NCI-H69 (cell line): ENCODE data around the gene CYP26C1.

ENCODE experiments used
- DNase-seq: peaks from one replicate; lab custom pipeline; 2025; lab: John Stamatoyannopoulos, UW

The CYP26C1 gene

GRCh38 chr10:93059975-93060886 lies at the start of gene CYP26C1:
TSS of gene CYP26C1 (plus strand) at chr10:93060798. CDS start at chr10:93061264, 466 bp downstream.
- DNase-seq = no peak

GRCh38 chr10:93015722-93016121 lies 44.9 kb upstream of the CYP26C1 start:
- DNase-seq = no peak

DNA sequence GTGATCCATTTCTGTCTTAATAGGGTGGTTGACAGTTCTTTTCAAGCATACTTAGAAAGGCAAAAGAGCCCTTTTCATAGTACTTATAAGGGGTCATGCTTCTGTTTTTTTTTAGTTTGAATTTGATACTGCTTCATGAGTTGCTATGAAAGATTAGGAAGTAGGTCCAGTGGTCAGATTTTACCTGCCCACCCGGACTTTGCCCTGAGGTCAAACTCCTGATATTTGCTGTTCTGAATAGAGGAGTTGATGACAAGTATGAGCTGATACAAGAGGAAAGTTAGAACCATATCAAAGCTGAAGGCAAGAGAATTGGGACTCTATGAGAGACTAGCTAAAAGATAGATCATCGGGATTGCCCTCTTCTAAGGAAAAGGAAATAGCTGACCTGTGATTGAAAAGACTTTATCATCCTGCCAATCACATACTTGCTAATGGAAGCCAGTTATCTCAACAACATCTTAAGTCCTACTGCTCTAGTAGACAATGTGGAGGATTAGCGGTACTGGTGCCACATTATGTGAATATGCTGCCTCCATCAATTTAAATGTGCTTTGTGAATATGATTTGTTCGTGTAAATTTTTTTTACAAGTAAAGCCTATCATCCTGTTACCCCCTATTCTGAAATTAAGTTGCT lies 37.5 kb upstream of the CYP26C1 start:
- DNase-seq = no peak

DNA sequence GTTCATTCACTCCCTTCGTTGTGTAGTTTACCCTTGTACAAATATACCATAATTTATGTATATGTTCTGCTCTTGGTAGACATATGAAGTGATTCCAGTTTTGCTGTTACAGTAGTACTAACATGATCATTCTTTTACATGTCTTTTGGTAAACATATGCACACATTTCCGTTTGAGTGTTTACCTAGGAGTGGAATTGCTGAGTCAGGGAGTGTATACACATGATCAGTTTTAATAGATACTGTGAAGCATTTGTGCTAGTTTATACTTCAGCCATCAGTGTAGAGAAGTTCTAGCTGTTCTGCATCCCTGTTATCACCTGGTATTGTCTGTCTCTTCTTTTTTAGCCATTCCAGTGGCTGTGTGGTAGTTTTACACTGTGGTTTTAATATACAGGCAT lies 34.5 kb upstream of the CYP26C1 start:
- no peak for DNase-seq

DNA sequence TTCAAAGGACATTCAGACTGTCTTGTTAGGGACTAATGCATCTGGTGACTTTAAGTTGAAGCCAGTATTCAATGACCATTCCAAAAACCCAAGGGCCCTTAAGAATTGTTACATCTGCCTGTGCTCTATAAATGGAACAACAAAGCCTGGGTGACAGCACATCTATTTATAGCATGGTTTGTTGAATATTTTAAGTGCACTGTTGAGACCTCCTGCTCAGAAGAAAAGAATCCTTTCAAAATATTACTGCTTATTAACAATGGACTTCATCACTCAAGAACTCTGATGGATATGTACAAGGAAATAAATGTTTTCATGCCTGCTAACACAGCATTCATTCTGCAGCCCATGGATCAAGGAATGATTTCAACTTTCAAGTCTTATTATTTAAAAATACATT lies 33.1 kb upstream of the CYP26C1 start:
- no peak for DNase-seq

DNA sequence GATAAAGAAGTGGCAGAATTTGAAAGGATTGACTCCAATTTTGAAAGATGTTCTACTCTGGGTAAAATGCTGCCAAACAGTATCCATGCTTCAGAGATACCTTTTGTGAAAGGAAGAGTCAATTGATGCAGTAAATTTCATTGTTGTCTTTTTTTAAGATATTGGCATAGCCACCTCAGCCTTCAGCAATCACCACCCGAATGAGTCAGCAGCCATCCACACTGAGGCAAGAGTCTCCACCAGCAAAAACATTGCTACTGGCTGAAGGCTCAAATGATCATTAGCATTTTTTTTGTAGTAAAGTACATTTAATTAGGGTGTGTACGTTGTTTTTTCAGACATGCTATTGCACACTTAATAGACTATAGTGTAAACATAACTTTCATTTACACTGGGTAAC lies 31.7 kb upstream of the CYP26C1 start:
- DNase-seq = no peak

GRCh38 chr10:93030409-93030808 lies 30.2 kb upstream of the CYP26C1 start:
- no peak for DNase-seq

DNA sequence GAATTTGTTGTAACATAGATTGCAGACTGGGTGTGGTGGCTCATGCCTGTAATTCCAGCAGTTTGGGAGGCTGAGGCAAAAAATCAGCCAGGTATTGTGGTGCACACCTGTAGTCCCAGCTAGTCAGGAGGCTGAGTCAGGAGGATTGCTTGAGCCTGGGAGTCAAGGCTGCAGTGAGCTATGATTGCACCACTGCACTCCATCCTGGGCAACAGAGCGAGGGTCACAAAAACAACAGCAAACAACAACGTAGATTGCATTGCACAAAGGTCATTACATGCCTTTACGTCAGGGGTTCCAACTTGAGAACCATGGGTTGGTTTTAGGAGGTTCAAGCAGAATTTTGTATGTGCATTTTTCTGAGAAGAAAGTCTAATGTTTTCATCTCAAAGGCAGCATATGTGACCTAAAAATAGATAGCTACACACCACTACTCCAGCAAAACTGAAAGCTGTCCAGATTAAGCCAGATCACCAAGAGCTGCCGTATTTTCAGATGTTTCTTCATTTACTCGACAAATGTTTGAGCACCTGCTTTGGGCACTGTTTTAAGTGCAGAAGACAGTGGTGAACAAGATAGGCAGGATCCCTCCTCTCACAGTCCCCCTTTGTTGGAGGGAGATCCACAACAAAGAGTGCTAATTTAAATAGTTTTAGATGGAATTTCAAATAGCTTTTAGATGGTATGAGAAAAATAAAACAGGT lies 28.3 kb upstream of the CYP26C1 start:
- no peak for DNase-seq

GRCh38 chr10:93032809-93033137 lies 27.8 kb upstream of the CYP26C1 start:
- DNase-seq = no peak

GRCh38 chr10:93034426-93034825 lies 26.2 kb upstream of the CYP26C1 start:
- no peak for DNase-seq

DNA sequence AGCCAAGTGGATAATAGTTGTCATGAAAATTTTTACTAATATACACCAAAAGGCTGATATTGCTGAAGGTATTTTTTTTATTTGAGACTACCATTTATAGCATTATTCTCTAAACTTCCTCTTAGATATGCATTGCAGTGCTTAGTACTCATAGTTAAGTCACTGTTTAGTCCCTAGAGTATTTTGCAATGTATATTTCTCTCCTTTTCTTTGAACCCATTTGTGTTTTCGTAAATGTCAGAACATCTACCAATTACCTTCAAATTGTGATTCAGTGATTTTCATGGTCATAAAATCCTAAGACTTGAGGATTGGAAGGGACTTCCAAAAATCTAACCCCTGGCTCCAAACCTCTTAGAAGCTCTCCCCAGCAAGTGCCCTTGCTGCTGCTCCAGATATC lies 21.5 kb upstream of the CYP26C1 start:
- no peak for DNase-seq

DNA sequence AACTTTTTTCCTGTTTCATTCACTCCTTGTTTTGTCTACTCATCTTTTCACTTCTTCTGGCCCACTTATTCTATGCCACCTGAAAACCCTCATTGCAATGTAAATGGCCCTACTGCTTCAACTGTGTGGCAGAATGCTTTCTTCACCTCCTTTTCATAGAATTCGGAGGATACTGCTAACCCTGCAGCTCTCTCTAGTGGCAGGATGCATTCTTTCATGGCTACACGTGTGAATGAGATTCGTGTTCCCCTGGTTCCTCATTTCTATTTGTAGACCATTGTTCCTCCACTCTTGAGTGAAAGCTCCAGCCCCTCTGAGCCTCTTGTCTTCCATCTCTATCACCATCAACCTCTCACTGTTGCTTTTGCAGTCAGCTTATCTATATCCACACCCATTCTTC lies 20.9 kb upstream of the CYP26C1 start:
- peak; percentile 40 for DNase-seq

DNA sequence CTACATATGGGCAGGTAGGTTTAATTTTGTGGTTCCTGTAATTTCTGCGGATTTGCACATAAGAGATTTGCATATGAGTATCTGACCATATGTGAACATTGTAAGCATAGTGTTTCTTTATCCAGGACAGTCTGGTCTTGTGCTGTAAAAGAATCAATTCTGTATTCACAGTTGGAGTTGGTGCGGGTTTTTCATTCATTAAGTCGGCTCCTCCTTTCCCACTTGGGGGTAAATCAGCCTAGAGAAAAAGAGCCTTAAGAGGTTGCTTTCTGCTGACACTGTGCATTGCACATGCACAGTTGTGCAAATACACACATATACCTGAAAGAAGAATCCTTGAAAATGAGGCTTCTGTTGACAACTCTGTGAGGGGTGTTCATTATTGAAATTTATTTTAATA lies 6.1 kb upstream of the CYP26C1 start:
- DNase-seq = peak; percentile 55

- DNase-seq = no peak
Measured at GRCh38 chr10:93058139-93058538, 2.5 kb upstream of the CYP26C1 start.

GRCh38 chr10:93060887-93061593 lies 442 bp downstream of the CYP26C1 start:
- DNase-seq = no peak

- DNase-seq = no peak
Measured at GRCh38 chr10:93061594-93062513, 1.3 kb downstream of the CYP26C1 start.

GRCh38 chr10:93062514-93063143 lies 2.0 kb downstream of the CYP26C1 start:
- no peak for DNase-seq

GRCh38 chr10:93063144-93063976 lies 2.8 kb downstream of the CYP26C1 start:
- DNase-seq = no peak

- no peak for DNase-seq
Measured at GRCh38 chr10:93063977-93064660, 3.5 kb downstream of the CYP26C1 start.
